WTC11 (cell line): Measurements from ENCODE around the gene LRMDA. TPM values are rescaled to one million over a fixed set of nuclear protein-coding genes. Genes with fewer than 3 reads are reported as not detected.

Source experiments
- ATAC-seq: fragments of 200-7000 bp; cut with Tn5 transposase; 2 replicates; pipeline ENCODE4 v1.10.0; 2021; ENCODE audit warnings: mild to moderate bottlenecking, moderate library complexity
- CTCF ChIA-PET: fragments of 300-600 bp; sonication (Branson Sonifier 250); formaldehyde crosslinking; loops from one replicate; lab custom pipeline; 2021; ENCODE audit warnings: antibody characterized with exemption; lab: Charles Lee
- POLR2A ChIA-PET: fragments of 350-600 bp; sonication (Branson Sonifier 250); formaldehyde crosslinking; loops from one replicate; lab custom pipeline; 2021; ENCODE audit warnings: antibody characterized with exemption; lab: Charles Lee
- DNase-seq: peaks from one replicate; pipeline ENCODE4 v3.0.0; 2021; ENCODE audit warnings: low spot score
- H3K27ac Mint-ChIP-seq: 2 replicates; pipeline ENCODE4 v1.8.0; 2021; ENCODE audit warnings: mixed read lengths
- H3K27me3 Mint-ChIP-seq: 2 replicates; pipeline ENCODE4 v1.8.0; 2021; ENCODE audit warnings: low read depth, mild to moderate bottlenecking, moderate library complexity, mixed read lengths
- H3K36me3 Mint-ChIP-seq: 2 replicates; pipeline ENCODE4 v1.8.0; 2021; ENCODE audit warnings: mixed read lengths
- H3K4me1 Mint-ChIP-seq: 2 replicates; pipeline ENCODE4 v1.8.0; 2022; ENCODE audit warnings: mixed read lengths
- H3K4me3 Mint-ChIP-seq: 2 replicates; pipeline ENCODE4 v1.8.0; 2021; ENCODE audit warnings: mild to moderate bottlenecking, moderate library complexity, mixed read lengths
- H3K9me3 Mint-ChIP-seq: 2 replicates; pipeline ENCODE4 v1.8.0; 2021; ENCODE audit warnings: mixed read lengths
- AR ChIP-seq: fragments of 250-450 bp; sonication (Bioruptor Pico); IDR thresholded peaks from 2 replicates; pipeline ENCODE4 v1.9.0; 2021; ENCODE audit warnings: mild to moderate bottlenecking
- ATF1 ChIP-seq: sonication (generic); formaldehyde crosslinking; IDR thresholded peaks from 2 replicates; pipeline ENCODE4 v1.8.1; 2023; ENCODE audit warnings: mild to moderate bottlenecking, moderate library complexity, missing genetic modification reagents
- GABPB1 ChIP-seq: sonication (generic); formaldehyde crosslinking; IDR thresholded peaks from 2 replicates; pipeline ENCODE4 v1.8.1; 2023; ENCODE audit warnings: mild to moderate bottlenecking, missing genetic modification reagents
- NFE2L1 ChIP-seq: sonication (generic); formaldehyde crosslinking; IDR thresholded peaks from 2 replicates; pipeline ENCODE4 v1.8.1; 2023; ENCODE audit warnings: missing genetic modification reagents
- NFYB ChIP-seq: sonication (generic); formaldehyde crosslinking; conservative IDR thresholded peaks from 2 replicates; pipeline ENCODE4 v1.8.0; 2022; ENCODE audit warnings: low read depth, missing genetic modification reagents
- PRDM15 ChIP-seq: sonication (generic); formaldehyde crosslinking; IDR thresholded peaks from 2 replicates; pipeline ENCODE4 v1.8.0; 2022; ENCODE audit warnings: missing genetic modification reagents
- RORB ChIP-seq: fragments of 250-450 bp; sonication (Bioruptor Pico); IDR thresholded peaks from 2 replicates; pipeline ENCODE4 v1.9.0; 2021; ENCODE audit warnings: mild to moderate bottlenecking
- TEAD4 ChIP-seq: sonication (generic); formaldehyde crosslinking; IDR thresholded peaks from 2 replicates; pipeline ENCODE4 v1.8.0; 2022; ENCODE audit warnings: mild to moderate bottlenecking, missing genetic modification reagents
- ZNF121 ChIP-seq: sonication (generic); formaldehyde crosslinking; IDR thresholded peaks from 2 replicates; pipeline ENCODE4 v1.8.0; 2023; ENCODE audit warnings: missing genetic modification reagents
- ZNF138 ChIP-seq: sonication (generic); formaldehyde crosslinking; conservative IDR thresholded peaks from 2 replicates; pipeline ENCODE4 v1.8.1; 2022; ENCODE audit warnings: mild to moderate bottlenecking, moderate library complexity, missing genetic modification reagents
- ZNF232 ChIP-seq: sonication (generic); formaldehyde crosslinking; IDR thresholded peaks from 2 replicates; pipeline ENCODE4 v1.8.0; 2022; ENCODE audit warnings: mild to moderate bottlenecking, missing genetic modification reagents
- ZNF263 ChIP-seq: sonication (generic); formaldehyde crosslinking; IDR thresholded peaks from 2 replicates; pipeline ENCODE4 v1.8.1; 2022; ENCODE audit warnings: low read depth, mild to moderate bottlenecking, moderate library complexity, missing genetic modification reagents
- ZNF416 ChIP-seq: fragments of 250-450 bp; sonication (Bioruptor Pico); IDR thresholded peaks from 2 replicates; pipeline ENCODE4 v1.9.0; 2021; ENCODE audit warnings: mild to moderate bottlenecking, inconsistent platforms
- ZNF423 ChIP-seq: fragments of 250-450 bp; sonication (Bioruptor Pico); IDR thresholded peaks from 2 replicates; pipeline ENCODE4 v2.1.2; 2022; ENCODE audit warnings: mild to moderate bottlenecking, moderate library complexity
- ZSCAN18 ChIP-seq: fragments of 250-450 bp; sonication (Bioruptor Pico); IDR thresholded peaks from 2 replicates; pipeline ENCODE4 v2.1.2; 2022; ENCODE audit warnings: mild to moderate bottlenecking, moderate library complexity
- total RNA-seq: library from RNA; stranded (reverse); gene quantifications from 3 replicates; pipeline ENCODE4 v1.2.3, GENCODE V29; 2021
- TF ChIP-seq, protein P1 (sequence below): sonication (generic); formaldehyde crosslinking; IDR thresholded peaks from 2 replicates; pipeline ENCODE4 v1.8.0; 2022; ENCODE audit warnings: mild to moderate bottlenecking, missing genetic modification reagents

Gene LRMDA
- total RNA-seq, 1 experiment from 2014 or later, result 0.92 TPM

DNA sequence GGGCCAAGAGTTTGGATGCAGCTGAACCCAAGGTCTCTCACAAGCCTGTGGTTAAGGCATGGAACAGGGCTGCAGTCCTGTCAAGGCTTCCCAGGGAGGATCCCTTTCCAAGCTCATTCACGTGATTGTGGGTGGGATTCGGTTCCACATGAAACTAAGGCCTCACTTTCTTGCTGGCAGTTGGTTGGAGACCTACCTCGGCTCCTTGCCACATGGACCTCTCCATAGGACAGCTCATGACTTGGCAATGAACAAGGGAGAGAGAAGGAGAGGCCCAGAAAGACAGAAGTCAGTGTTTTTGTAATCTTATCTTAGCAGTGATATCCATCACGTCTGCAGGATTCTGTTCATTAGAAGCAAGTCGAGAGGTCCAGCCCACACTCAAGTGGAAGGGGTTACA, 583.8 kb downstream of the LRMDA start (continued):
- TF ChIP-seq AR (CRISPR knock-in tag) (no peak), ZNF416 (CRISPR knock-in tag) (no peak), ZNF121 (CRISPR knock-in tag) (no peak), RORB (CRISPR knock-in tag) (no peak), GABPB1 (no peak), ZNF232 (CRISPR knock-in tag) (no peak), ZSCAN18 (CRISPR knock-in tag) (no peak), ZNF263 (no peak)
- TF ChIP-seq, protein P1, sequence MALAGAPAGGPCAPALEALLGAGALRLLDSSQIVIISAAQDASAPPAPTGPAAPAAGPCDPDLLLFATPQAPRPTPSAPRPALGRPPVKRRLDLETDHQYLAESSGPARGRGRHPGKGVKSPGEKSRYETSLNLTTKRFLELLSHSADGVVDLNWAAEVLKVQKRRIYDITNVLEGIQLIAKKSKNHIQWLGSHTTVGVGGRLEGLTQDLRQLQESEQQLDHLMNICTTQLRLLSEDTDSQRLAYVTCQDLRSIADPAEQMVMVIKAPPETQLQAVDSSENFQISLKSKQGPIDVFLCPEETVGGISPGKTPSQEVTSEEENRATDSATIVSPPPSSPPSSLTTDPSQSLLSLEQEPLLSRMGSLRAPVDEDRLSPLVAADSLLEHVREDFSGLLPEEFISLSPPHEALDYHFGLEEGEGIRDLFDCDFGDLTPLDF (CRISPR knock-in tag), result no peak

- no peak overlapping the region for H3K4me3 Mint-ChIP-seq
- no peaks in the 10 kb centered on the region for H3K9me3 Mint-ChIP-seq
- H3K4me1 Mint-ChIP-seq, result peaks cover 9% of the 10 kb centered on the region
- H3K27me3 Mint-ChIP-seq, result no peaks in the 10 kb centered on the region
- CTCF ChIA-PET, result no interaction called here
- ATAC-seq, result no peak
- DNase-seq, result no peak
- H3K36me3 Mint-ChIP-seq, result no peaks in the 10 kb centered on the region
- POLR2A ChIA-PET, result no interaction called here
- H3K27ac Mint-ChIP-seq, result no peak overlapping the region
- no peak for TF ChIP-seq ATF1
- TF ChIP-seq ZNF138 (CRISPR knock-in tag), result no peak
- TF ChIP-seq NFE2L1 (CRISPR knock-in tag), result no peak
- no peak for TF ChIP-seq PRDM15 (CRISPR knock-in tag)
- no peak for TF ChIP-seq ZNF423 (CRISPR knock-in tag)
- no peak for TF ChIP-seq NFYB (CRISPR knock-in tag)
- no peak for TF ChIP-seq TEAD4 (CRISPR knock-in tag)
These were observed 585.8 kb downstream of the LRMDA start for GRCh38 chr10:76017026-76017732.
